HG02870 (cell line): ENCODE measurements around the gene LOXL4.

Experiments used
- ATAC-seq: cut with Tn5 transposase; IDR thresholded peaks from one replicate; pipeline ENCODE4 v1.9.1; 2021; ENCODE audit warnings: mild to moderate bottlenecking, moderate library complexity; ENCODE audit not compliant: unreplicated experiment

The LOXL4 gene

GRCh38 chr10:98265403-98266378 lies 2.3 kb downstream of the LOXL4 start:
- ATAC-seq = no peak

DNA sequence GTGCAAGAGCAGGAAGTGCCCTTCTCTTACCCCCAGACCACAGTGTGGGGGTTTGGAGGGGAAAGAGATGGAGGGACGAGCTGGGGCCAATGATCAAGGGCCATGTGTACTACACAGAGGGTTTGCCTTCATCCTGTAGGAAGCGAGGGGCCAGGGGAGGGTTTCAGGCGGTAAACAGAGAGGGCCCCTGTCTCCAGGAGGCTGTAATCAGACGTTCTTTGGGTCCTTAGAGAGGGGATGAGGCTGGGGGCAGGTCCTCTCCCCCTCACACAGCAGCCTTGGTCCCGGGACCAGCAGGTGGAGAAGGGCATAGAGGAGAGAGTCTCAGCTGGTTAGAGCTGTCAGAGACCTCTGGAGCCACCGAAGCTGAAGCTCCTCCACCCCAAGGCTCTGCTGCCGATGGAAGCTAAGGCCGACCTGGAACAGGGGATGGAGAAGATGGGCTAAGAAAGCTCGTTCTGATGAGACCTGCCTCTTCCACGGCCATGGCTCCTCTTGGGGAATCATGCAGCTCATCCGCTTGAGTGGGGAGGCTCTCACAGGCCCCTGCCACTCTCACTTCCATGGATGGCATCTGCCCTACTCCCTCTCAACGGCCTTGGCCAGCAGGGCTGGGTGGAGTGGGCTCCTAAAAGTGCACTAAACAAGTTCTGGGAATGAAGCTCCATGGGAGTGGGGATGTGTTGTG lies 3.5 kb downstream of the LOXL4 start:
- no peak for ATAC-seq

GRCh38 chr10:98263088-98263487 lies 4.9 kb downstream of the LOXL4 start:
- no peak for ATAC-seq

DNA sequence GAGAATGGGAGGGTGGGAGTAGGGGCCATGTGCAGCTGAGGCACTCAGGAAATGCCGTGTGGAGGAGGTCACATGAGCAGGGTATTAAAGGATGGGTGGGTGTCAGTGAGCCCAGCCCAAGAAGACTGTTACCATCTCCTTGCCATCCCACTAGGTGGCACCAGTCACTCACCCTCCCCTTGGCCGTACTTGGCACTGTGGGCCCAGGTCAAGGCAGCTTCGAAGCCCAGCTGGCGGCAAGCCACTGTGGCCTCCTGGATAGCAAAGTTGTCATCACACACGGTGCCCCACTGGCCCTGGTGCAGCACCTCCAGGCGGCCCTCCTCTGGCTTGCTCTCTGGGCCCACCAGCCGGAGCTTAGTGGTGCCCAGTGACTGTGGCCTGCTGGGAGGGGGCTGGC lies 5.4 kb downstream of the LOXL4 start:
- no peak for ATAC-seq

- no peak for ATAC-seq
These were observed 6.3 kb downstream of the LOXL4 start for GRCh38 chr10:98261436-98262277.

DNA sequence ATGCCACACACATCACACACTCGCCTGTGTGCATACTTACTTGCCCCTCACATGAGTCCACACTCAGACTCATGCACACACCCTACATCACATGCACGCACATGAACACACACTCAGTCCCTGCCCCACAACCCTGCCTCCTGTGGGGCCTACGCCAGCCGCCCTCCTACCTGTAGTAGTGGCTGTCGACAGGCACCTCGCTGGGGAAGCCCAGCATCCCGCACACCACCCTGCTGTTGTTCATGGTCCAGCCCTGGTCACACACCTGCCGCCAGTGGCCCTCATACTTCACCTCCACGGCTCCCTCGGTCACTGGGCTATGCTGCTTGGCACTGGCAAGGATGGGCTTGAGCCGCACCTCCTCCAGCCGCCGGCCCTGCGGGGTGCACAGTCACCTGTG lies 7.2 kb downstream of the LOXL4 start:
- no peak for ATAC-seq

- no peak for ATAC-seq
These were observed 7.6 kb downstream of the LOXL4 start for GRCh38 chr10:98260350-98260749.

DNA sequence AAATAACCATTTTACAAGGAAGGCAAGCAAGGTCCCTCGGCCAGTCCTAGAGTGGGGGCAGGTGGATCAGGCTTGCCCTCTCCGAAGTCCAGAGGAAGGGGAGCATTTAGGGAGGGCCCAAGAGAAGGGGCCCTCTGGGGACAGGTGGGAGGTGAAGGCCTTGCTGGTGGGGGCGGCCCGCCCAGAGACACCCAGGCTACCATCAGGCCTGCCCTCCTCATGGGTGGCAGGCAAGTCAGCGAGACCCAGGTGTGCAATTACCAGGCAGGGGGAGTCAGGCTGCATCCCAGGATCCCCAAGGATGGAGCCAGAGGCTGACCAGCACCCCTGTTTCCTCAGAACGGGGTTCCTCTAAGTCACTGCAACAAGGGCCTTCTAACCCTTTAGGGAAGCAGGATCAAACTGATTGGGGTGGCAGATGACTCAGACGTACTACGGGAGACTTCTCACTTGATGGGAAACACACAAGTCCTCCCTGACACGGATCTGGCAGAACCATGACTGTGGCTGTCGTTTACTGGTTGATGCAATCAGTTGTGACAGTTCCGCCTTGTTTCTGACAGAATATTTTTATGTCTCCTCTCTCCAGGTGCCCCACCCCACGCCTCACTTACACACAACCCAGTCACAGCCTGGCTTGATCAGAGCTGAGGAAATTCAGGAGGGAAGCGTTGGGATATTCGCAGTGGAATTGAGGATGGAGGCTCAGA lies 8.2 kb downstream of the LOXL4 start:
- no peak for ATAC-seq

DNA sequence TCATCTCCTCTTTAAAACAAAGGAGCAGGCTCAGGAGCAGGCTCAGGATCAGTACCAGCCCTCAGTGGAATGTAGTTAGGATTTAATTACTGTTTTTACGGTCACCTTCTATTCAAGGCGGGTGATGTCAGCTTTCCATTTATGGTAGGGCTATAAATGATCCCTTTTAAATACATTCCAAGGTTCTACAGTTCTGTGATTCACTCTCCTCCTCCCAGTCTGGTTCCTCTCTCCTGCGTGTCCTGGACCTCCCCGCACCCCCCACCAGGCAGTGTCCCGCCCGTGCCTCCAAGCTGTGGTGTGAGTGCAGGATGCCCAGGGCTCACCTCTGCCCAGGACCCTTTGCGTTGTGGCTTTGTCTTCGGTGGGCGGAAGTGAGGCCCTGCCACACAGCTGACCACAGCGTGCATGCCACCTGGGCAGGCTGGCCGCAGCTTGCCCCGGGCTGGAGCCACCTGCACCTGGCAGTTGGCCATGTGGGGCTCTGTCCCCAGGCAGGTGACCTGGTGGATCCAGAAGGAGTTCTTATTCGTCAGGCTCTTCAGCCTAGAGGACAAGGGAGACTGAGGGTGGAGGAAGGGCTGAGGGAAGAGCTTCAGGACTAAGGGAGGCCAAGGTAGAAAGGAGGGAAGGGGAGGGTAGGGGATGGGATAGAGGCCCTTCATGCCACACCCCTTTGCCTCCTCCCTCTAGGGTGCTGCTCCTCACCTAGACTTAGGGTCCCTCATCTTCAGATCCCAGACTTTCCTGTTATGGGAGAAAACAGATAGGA lies 9.1 kb downstream of the LOXL4 start:
- no peak for ATAC-seq

- ATAC-seq = no peak
These were observed 10.0 kb downstream of the LOXL4 start for GRCh38 chr10:98257961-98258360.

- no peak for ATAC-seq
These were observed 10.8 kb downstream of the LOXL4 start for GRCh38 chr10:98257198-98257597.

DNA sequence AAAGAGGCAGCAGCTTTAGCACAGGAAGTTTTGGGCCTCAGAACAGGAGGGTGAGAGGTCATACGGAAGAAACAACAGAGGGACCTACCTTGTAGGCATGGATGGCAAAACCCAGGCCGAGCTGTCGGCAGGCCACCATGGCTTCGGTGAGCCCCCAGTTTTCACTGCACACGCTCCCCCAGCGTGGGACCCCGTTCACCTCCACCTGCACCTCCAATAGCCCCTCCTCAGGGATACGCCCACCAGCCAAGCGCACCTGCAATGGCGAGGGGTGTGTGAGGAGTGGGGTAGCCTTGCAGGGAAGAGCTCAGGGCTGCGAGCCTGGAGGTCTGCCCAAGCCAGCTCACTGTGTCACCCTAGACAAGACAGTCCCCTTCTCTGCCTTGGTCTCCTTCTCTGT lies 11.3 kb downstream of the LOXL4 start:
- ATAC-seq = no peak

- no peak for ATAC-seq
These were observed 12.7 kb downstream of the LOXL4 start for GRCh38 chr10:98255146-98255877.

GRCh38 chr10:98254234-98254974 lies 13.6 kb downstream of the LOXL4 start:
- ATAC-seq = no peak

DNA sequence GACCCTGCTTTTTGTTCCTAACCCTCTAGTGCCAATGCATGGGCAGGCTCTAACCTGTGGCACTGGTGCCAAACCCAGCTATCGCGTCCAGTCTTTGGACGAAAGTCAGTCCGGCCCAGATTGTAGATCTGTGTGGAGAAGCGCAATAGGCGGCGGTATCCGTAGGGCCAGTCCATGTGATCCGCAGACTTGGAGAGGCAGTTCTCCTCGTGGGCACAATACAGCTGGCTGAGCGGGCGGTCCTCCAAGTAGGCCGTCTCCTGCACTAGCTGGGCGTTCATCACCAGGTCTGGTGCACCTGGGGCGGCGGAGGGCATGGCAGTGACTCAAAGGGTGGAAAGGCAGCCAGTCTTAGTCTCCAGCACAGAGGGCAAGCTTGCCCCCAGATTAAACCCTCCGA lies 14.5 kb downstream of the LOXL4 start:
- ATAC-seq = no peak

GRCh38 chr10:98252464-98252863 lies 15.5 kb downstream of the LOXL4 start:
- no peak for ATAC-seq

GRCh38 chr10:98251399-98251798 lies 16.6 kb downstream of the LOXL4 start:
- ATAC-seq = no peak

DNA sequence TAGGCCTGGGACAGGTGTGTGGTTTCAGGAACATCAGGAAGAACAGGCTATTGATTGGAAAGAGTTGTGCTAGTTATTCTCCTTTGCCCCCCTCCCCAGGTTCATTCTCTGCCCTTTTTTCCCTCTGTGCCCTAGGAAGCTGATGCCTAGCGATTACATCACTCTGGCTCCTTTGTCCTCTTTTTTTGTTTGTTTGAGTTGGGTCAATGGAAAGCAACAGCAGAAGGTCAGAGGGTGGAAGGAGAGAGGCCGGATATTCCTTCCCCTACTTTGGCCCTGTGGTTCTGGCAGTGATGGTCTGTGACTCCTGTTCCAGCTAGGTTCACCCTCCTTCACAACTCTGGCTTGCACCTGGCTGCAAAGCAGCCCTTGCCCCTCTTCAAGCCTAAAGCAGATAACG lies 18.9 kb downstream of the LOXL4 start:
- ATAC-seq = no peak

GRCh38 chr10:98248018-98248417 lies 20.0 kb downstream of the LOXL4 start:
- no peak for ATAC-seq
